ENCODE results near the gene YOD1.
"Not testable (repeated sequence)": the region's sequence is repeated elsewhere in the genome, so short reads cannot be mapped to it uniquely, and the experiment has no call there.

The YOD1 gene

GRCh38 chr1:207045453-207045852 is 5.6 kb downstream of the YOD1 start:
- in situ Hi-C loops (cut with HindIII; ENCODE audit: low sequenced_read_pairs): no loop called here
- no peak for DNase-seq (ENCODE audit: low read depth)
- H3K4me3 ChIP-seq (ENCODE audit: low read depth, low read length): no peak overlapping the region
- TF ChIP-seq, protein P1, sequence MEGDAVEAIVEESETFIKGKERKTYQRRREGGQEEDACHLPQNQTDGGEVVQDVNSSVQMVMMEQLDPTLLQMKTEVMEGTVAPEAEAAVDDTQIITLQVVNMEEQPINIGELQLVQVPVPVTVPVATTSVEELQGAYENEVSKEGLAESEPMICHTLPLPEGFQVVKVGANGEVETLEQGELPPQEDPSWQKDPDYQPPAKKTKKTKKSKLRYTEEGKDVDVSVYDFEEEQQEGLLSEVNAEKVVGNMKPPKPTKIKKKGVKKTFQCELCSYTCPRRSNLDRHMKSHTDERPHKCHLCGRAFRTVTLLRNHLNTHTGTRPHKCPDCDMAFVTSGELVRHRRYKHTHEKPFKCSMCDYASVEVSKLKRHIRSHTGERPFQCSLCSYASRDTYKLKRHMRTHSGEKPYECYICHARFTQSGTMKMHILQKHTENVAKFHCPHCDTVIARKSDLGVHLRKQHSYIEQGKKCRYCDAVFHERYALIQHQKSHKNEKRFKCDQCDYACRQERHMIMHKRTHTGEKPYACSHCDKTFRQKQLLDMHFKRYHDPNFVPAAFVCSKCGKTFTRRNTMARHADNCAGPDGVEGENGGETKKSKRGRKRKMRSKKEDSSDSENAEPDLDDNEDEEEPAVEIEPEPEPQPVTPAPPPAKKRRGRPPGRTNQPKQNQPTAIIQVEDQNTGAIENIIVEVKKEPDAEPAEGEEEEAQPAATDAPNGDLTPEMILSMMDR (IDR thresholded peaks at IDR 0.05; ENCODE audit: low read depth, low read length, missing control alignments): no peak

DNA sequence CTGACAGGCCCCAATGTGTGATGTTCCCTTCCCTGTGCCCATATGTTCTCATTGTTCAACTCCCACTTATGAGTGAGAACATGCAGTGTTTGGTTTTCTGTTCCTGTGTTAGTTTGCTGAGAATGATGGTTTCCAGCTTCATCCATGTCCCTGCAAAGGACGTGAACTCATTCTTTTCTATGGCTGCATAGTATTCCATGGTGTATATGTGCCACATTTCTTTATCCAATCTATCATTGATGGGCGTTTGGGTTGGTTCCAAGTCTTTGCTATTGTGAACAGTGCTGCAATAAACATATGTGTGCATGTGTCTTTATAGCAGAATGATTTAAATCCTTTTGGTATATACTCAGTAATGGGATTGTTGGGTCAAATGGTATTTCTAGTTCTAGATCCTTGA is 9.6 kb downstream of the YOD1 start:
- DNase-seq (ENCODE audit: low read depth); H3K4me3 ChIP-seq (ENCODE audit: low read depth, low read length); in situ Hi-C loops (cut with HindIII; ENCODE audit: low sequenced_read_pairs): not testable (repeated sequence)

- in situ Hi-C loops (cut with HindIII; ENCODE audit: low sequenced_read_pairs): no loop called here
- DNase-seq (ENCODE audit: low read depth): no peak
- no peak overlapping the region for H3K4me3 ChIP-seq (ENCODE audit: low read depth, low read length)
- TF ChIP-seq, protein P1 (IDR thresholded peaks at IDR 0.05; ENCODE audit: low read depth, low read length, missing control alignments): no peak
These were observed 10.9 kb downstream of the YOD1 start for GRCh38 chr1:207040181-207040533.

DNA sequence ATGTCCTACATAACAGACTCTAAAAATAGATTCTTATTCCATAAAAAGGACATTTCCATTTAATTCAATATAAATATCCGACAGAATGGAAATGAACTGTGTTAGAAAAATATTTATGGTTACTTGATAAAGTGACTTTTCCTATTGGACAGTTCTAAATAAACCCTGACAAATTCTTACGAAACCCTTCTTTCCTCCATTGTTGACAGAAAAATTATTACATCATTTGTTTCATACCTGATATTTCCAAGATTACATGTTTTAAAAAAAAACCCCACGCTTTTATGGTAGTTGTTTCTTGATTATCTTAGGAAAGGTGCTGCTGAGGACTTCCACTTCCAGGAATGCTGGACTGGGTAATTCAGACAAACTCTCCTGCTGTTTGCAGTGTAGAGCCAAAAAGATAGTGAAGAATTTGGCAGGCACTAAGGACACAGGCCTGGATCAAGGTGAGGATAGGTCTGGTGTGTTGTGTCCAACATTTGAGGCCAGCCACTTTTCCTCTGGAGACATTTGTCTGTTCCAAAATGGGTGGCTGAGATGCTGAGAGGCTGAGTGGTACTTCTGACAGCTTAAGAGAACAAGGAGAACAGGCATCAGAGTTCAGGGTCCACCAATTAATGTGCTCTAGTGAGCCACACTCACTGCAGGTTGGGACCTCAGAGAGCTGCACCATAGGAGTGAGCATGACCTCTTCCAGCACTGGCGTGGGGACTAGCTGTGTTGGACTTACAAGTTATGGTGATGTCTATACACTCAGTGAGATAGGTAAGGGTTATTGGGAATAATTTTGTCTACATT is 11.4 kb downstream of the YOD1 start:
- in situ Hi-C loops (cut with HindIII; ENCODE audit: low sequenced_read_pairs): no loop called here
- no peak for DNase-seq (ENCODE audit: low read depth)
- TF ChIP-seq, protein P1 (IDR thresholded peaks at IDR 0.05; ENCODE audit: low read depth, low read length, missing control alignments): no peak
- no peak overlapping the region for H3K4me3 ChIP-seq (ENCODE audit: low read depth, low read length)

DNA sequence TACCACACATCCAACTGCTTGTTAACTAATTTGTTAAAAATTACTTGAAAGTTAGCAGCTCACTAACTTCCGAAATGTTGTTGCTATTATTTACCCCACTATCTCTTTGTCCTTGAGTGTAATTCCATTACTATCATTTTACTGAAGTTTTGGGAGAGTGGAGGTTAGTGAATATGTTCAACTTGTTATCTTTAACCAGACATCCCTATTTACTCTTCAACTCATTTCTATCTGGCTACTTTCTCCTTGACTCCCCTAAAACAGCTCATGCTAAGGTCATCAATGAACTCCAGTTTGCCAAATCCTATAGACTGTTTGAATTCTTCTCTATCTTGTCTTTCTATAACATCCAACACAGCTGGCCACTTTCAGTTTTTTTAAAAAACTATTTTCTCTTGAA is 14.1 kb downstream of the YOD1 start:
- in situ Hi-C loops (cut with HindIII; ENCODE audit: low sequenced_read_pairs): no loop called here
- TF ChIP-seq, protein P1 (IDR thresholded peaks at IDR 0.05; ENCODE audit: low read depth, low read length, missing control alignments): no peak
- no peak for DNase-seq (ENCODE audit: low read depth)
- H3K4me3 ChIP-seq (ENCODE audit: low read depth, low read length): no peak overlapping the region

DNA sequence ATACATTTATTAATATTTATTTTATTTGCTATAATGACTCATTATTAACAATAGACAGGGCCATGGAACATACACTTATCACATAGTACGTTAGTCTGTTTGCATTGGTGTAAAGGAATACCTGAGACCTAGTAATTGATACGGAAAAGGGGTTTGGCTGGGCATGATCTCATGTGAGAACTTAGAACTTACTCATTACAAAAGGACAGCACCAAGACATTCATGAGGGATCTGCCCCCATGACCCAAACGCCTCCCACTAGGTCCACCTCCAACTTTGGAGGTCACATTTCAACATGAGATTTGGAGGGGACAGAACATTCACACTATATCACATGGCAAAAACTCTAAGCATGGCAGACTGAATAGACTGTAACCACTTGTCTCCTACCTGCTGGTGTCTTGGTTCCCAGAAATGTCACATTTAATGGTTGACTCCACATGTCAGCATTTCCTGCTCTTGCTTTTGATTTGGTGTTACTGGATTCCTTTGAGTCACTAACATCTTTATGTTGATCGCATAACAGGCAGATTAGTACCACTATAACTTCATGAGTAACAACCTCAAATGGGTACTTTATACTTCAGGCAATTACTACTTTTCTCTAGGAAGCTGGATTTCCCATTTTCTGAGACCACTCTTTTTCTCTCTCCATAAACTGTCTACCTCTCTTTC is 15.0 kb downstream of the YOD1 start:
- TF ChIP-seq, protein P1 (IDR thresholded peaks at IDR 0.05; ENCODE audit: low read depth, low read length, missing control alignments): no peak
- H3K4me3 ChIP-seq (ENCODE audit: low read depth, low read length): no peak overlapping the region
- in situ Hi-C loops (cut with HindIII; ENCODE audit: low sequenced_read_pairs): no loop called here
- no peak for DNase-seq (ENCODE audit: low read depth)

- TF ChIP-seq, protein P1 (IDR thresholded peaks at IDR 0.05; ENCODE audit: low read depth, low read length, missing control alignments): no peak
- in situ Hi-C loops (cut with HindIII; ENCODE audit: low sequenced_read_pairs): no loop called here
- no peak for DNase-seq (ENCODE audit: low read depth)
These were observed 16.0 kb downstream of the YOD1 start for GRCh38 chr1:207034998-207035397.

More at GRCh38 chr1:207034998-207035397, 16.0 kb downstream of the YOD1 start:
- H3K4me3 ChIP-seq (ENCODE audit: low read depth, low read length): no peak overlapping the region
